ENCODE measurements around the gene SLFN12L. TPM values are rescaled to one million over a fixed set of nuclear protein-coding genes. Genes with fewer than 3 reads are reported as not detected.

The SLFN12L gene
- total RNA-seq, 1 experiment from 2014 or later, result 0.13 TPM

DNA sequence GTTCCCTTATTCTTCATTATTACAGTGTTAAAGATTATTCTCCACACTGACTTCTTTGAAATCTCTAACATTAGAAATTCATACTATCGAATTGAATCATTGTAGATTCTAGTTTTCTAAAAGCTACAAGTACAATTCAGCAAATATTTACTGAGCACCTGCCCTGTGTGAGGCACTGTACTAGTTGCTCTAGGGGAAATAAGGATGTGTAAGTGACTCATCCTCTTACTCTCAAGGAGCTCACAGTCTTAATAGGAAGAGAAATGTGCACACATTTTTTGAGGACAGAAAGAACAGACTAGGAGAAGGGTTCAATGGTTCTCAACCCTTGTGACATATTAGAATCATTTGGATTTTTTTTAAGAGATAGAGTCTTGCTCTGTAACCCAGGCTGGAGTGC lies 7.7 kb upstream of the SLFN12L start (continued):
- no peak for TF ChIP-seq ZNF138 (CRISPR knock-in tag; conservative IDR thresholded peaks at IDR 0.05)
- TF ChIP-seq, protein P1, sequence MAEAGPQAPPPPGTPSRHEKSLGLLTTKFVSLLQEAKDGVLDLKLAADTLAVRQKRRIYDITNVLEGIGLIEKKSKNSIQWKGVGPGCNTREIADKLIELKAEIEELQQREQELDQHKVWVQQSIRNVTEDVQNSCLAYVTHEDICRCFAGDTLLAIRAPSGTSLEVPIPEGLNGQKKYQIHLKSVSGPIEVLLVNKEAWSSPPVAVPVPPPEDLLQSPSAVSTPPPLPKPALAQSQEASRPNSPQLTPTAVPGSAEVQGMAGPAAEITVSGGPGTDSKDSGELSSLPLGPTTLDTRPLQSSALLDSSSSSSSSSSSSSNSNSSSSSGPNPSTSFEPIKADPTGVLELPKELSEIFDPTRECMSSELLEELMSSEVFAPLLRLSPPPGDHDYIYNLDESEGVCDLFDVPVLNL (CRISPR knock-in tag; IDR thresholded peaks at IDR 0.05; ENCODE audit: borderline replicate concordance, low read depth), result no peak
- no peak for TF ChIP-seq CREB1 (CRISPR knock-in tag; IDR thresholded peaks at IDR 0.05)
- no peak for TF ChIP-seq NFYB (CRISPR knock-in tag; conservative IDR thresholded peaks at IDR 0.05; ENCODE audit: low read depth)
- no peak for TF ChIP-seq ETV6 (CRISPR knock-in tag; IDR thresholded peaks at IDR 0.05)
- TF ChIP-seq, protein P2, sequence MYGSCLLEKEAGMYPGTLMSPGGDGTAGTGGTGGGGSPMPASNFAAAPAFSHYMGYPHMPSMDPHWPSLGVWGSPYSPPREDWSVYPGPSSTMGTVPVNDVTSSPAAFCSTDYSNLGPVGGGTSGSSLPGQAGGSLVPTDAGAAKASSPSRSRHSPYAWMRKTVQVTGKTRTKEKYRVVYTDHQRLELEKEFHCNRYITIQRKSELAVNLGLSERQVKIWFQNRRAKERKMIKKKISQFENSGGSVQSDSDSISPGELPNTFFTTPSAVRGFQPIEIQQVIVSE (CRISPR knock-in tag; IDR thresholded peaks at IDR 0.05; ENCODE audit: borderline replicate concordance), result no peak

GRCh38 chr17:35543856-35544255 lies 6.4 kb upstream of the SLFN12L start:
- ChIA-PET POLR2A (no interaction called here), CTCF (no interaction called here)
- H3K4me3 Mint-ChIP-seq, result no peak overlapping the region
- no peak for TF ChIP-seq KAT7 (CRISPR knock-in tag; IDR thresholded peaks at IDR 0.05; ENCODE audit: borderline replicate concordance)
- TF ChIP-seq, protein P2 (CRISPR knock-in tag; IDR thresholded peaks at IDR 0.05; ENCODE audit: borderline replicate concordance), result no peak
- TF ChIP-seq FOXP1 (CRISPR knock-in tag; IDR thresholded peaks at IDR 0.05; ENCODE audit: borderline replicate concordance), result no peak
- TF ChIP-seq, protein P3, sequence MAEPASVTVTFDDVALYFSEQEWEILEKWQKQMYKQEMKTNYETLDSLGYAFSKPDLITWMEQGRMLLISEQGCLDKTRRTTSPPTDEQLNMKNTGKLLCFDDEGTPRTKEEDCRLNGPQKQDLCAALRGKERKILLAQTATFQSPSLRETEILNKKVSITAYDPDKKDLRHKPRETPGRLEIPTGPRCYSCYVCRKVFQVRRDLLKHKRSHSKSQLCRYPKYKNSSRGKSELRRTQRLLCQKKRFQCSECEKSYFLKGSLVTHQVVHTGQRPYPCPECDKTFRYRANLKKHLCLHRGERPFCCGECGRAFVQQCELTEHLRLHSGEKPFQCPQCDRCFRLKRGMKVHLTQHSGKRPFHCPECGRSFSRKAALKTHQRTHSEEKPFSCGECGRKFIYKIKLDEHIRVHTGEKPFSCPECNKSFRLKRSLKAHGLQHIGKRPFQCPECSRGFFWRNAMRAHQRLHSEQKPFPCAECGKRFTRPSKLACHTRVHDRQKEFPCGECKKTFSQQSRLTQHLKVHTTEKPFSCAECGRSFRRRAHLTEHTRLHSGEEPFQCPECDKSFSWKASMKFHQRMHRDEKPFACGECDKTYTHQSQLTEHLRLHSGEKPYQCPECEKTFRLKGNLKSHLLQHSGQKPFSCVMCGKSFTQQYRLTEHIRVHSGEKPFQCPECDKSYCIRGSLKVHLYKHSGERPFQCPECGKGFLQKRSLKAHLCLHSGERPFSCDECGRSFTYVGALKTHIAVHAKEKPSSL (CRISPR knock-in tag; conservative IDR thresholded peaks at IDR 0.05), result no peak
- no peak for TF ChIP-seq NFYB (CRISPR knock-in tag; conservative IDR thresholded peaks at IDR 0.05; ENCODE audit: low read depth)
- no peak for TF ChIP-seq SP1 (CRISPR knock-in tag; conservative IDR thresholded peaks at IDR 0.05)
- no peak for TF ChIP-seq TEAD1 (CRISPR knock-in tag; IDR thresholded peaks at IDR 0.05)
- no peak for TF ChIP-seq SMAD3 (CRISPR knock-in tag; IDR thresholded peaks at IDR 0.05; ENCODE audit: borderline replicate concordance)
- TF ChIP-seq, protein P1 (CRISPR knock-in tag; IDR thresholded peaks at IDR 0.05; ENCODE audit: borderline replicate concordance, low read depth), result no peak
- TF ChIP-seq, protein P4, sequence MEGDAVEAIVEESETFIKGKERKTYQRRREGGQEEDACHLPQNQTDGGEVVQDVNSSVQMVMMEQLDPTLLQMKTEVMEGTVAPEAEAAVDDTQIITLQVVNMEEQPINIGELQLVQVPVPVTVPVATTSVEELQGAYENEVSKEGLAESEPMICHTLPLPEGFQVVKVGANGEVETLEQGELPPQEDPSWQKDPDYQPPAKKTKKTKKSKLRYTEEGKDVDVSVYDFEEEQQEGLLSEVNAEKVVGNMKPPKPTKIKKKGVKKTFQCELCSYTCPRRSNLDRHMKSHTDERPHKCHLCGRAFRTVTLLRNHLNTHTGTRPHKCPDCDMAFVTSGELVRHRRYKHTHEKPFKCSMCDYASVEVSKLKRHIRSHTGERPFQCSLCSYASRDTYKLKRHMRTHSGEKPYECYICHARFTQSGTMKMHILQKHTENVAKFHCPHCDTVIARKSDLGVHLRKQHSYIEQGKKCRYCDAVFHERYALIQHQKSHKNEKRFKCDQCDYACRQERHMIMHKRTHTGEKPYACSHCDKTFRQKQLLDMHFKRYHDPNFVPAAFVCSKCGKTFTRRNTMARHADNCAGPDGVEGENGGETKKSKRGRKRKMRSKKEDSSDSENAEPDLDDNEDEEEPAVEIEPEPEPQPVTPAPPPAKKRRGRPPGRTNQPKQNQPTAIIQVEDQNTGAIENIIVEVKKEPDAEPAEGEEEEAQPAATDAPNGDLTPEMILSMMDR (IDR thresholded peaks at IDR 0.05), result no peak
- TF ChIP-seq NR3C1 (CRISPR knock-in tag; conservative IDR thresholded peaks at IDR 0.05; ENCODE audit: low read depth), result no peak
- TF ChIP-seq ATF3 (CRISPR knock-in tag; conservative IDR thresholded peaks at IDR 0.05), result no peak
- DNase-seq (ENCODE audit: low spot score) (no peak), ATAC-seq (no peak)
- H3K27me3 Mint-ChIP-seq (ENCODE audit: low read depth), result peaks cover 30% of the 10 kb centered on the region
- no peak overlapping the region for H3K27ac Mint-ChIP-seq
- no peaks in the 10 kb centered on the region for H3K4me1 Mint-ChIP-seq
- H3K9me3 Mint-ChIP-seq, result no peaks in the 10 kb centered on the region
- no peaks in the 10 kb centered on the region for H3K36me3 Mint-ChIP-seq

Data from WTC11 (cell line).